OCI-LY7 (cell line): ENCODE measurements around the gene PDE9A. TPM values are rescaled to one million over a fixed set of nuclear protein-coding genes. Genes with fewer than 3 reads are reported as not detected.

ENCODE experiments used
- BruUV-seq: library from RNA; stranded (reverse); fragments of 400-500 nt; replicated peaks from 2 replicates; lab custom pipeline; 2021; lab: Mats Ljungman, UMichigan
- CTCF ChIA-PET: fragments of 300-600 bp; sonication (Branson Sonifier 250); formaldehyde crosslinking; loops from one replicate; lab custom pipeline; 2022; ENCODE audit warnings: antibody characterized with exemption; ENCODE audit not compliant: unreplicated experiment; lab: Charles Lee
- POLR2A ChIA-PET: fragments of 300-600 bp; sonication (Branson Sonifier 250); formaldehyde crosslinking; loops from one replicate; lab custom pipeline; 2022; ENCODE audit warnings: antibody characterized with exemption; lab: Charles Lee
- DNase-seq: peaks from one replicate; pipeline ENCODE4 v3.0.0-alpha.2; 2015; ENCODE audit warnings: low spot score
- H2AFZ ChIP-seq: fragments of 200-600 bp; sonication (generic), shearing (Covaris generic); 2 replicates; pipeline ENCODE4 v1.6.1; 2014; ENCODE audit warnings: mild to moderate bottlenecking, antibody characterized with exemption, low read length, moderate library complexity
- H3K27ac ChIP-seq: fragments of 200-600 bp; sonication (generic); 2 replicates; pipeline ENCODE4 v1.5.1; 2014; ENCODE audit warnings: mixed run types, low read depth, mild to moderate bottlenecking, moderate library complexity, low read length, inconsistent platforms; ENCODE audit not compliant: poor library complexity, severe bottlenecking
- H3K36me3 ChIP-seq: fragments of 200-600 bp; sonication (generic); 2 replicates; pipeline ENCODE4 v1.6.1; 2014; ENCODE audit warnings: mild to moderate bottlenecking, antibody characterized with exemption, low read length, moderate library complexity, mixed read lengths; ENCODE audit not compliant: insufficient read depth
- H3K4me1 ChIP-seq: fragments of 200-600 bp; sonication (generic); 2 replicates; pipeline ENCODE4 v1.5.1; 2014; ENCODE audit warnings: mild to moderate bottlenecking, low read length; ENCODE audit not compliant: insufficient read depth, poor library complexity, severe bottlenecking
- H3K4me2 ChIP-seq: fragments of 200-600 bp; sonication (generic); 2 replicates; pipeline ENCODE4 v1.6.1; 2014; ENCODE audit warnings: mild to moderate bottlenecking, low read length
- H3K4me3 ChIP-seq: fragments of 200-600 bp; sonication (generic); 2 replicates; pipeline ENCODE4 v1.5.1; 2014; ENCODE audit warnings: mild to moderate bottlenecking, low read depth, low read length; ENCODE audit not compliant: poor library complexity, severe bottlenecking
- H3K79me2 ChIP-seq: fragments of 200-600 bp; sonication (generic); 2 replicates; pipeline ENCODE4 v1.6.1; 2016; ENCODE audit warnings: low read depth, mild to moderate bottlenecking, low read length, moderate library complexity, mixed read lengths; ENCODE audit not compliant: insufficient read depth
- H3K9me2 ChIP-seq: fragments of 200-600 bp; sonication (generic); 2 replicates; pipeline ENCODE4 v1.6.1; 2016; ENCODE audit warnings: mild to moderate bottlenecking, low read length, mixed read lengths; ENCODE audit not compliant: insufficient read depth
- H3K9me3 ChIP-seq: fragments of 200-600 bp; sonication (generic); 2 replicates; pipeline ENCODE4 v1.6.1; 2014; ENCODE audit warnings: mild to moderate bottlenecking, mixed run types, low read length, mixed read lengths
- H4K20me1 ChIP-seq: fragments of 200-600 bp; sonication (generic); 2 replicates; pipeline ENCODE4 v1.6.1; 2014; ENCODE audit warnings: mild to moderate bottlenecking, antibody characterized with exemption, low read length, moderate library complexity, mixed read lengths; ENCODE audit not compliant: insufficient read depth
- EZH2phosphoT487 ChIP-seq: fragments of 200-600 bp; sonication (generic); IDR thresholded peaks from 2 replicates; pipeline ENCODE4 v1.6.1; 2018; ENCODE audit warnings: low read depth, borderline replicate concordance, mild to moderate bottlenecking, mixed run types, antibody characterized with exemption, low read length, moderate library complexity, mixed read lengths
- intact Hi-C: fragments of 100-400 bp; cut with micrococcal nuclease; formaldehyde crosslinking; loops from one replicate; pipeline ENCODE4 v1.10.0; 2022; ENCODE audit not compliant: unreplicated experiment
- total RNA-seq, 2 experiments: library from RNA; depleted of rRNA in 1 of 2; stranded (reverse); fragments of >200 nt in 1 of 2; shearing (Covaris generic) in 1 of 2; gene quantifications; 2 replicates each; pipeline ENCODE4 v1.2.3, GENCODE V29; 2014 to 2022
- TF ChIP-seq, protein P1 (sequence below): fragments of 200-600 bp; sonication (generic); conservative IDR thresholded peaks from 2 replicates; pipeline ENCODE4 v1.5.1; 2014; ENCODE audit warnings: mild to moderate bottlenecking, antibody characterized with exemption, low read length, moderate library complexity, mixed read lengths

Gene PDE9A
- total RNA-seq, 2 experiments from 2014 or later = 11.4 to 22.4 TPM

DNA sequence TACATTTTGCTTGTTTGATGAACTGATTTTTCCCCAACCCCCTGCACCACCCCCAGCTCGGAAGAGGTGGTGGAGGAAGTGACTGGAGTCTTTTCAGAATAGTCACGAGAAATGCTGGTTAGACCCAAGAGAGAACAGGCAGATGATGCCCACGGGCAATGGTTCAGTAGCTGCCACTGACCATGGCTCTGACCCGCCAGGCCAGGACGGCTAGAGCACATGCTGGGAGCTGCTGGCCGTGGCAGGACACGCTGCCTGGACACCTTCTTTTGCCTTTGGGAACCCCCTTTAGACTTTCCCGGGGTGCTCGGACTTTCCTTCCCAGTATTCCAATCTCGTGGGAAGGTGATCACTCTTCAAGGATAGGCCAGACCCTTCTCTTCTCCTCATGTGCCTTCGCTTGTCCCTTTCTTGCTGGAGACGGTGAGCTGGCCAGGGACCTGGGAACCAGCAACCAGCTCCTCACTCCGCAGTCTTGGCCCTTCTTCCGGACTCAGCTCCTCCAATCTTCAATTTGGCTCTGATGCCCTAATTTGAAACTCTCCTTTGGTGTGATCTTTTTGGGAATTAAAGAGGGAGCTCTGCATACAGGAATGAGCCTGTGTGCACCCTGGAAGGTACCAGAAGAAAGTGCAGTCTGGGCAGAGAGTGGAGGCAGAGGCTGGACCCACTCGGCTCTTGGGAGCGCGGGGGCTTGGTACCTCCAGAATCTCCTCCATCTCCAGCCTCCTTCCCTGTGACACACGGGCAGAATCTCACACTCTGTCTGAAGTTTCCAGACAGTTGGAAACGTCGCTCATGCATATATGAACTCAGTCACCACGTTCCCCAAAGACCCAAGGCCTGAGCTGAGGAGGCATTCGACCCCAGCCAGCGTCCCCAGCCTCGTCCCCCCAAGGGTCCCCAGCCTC is 4.0 kb upstream of the PDE9A start:
- Histone ChIP-seq H2AFZ (no peak overlapping the region), H3K4me3 (no peak overlapping the region), H3K9me3 (no peaks in the 10 kb centered on the region), H3K36me3 (no peaks in the 10 kb centered on the region), H3K4me1 (peaks cover 9% of the 10 kb centered on the region), H3K79me2 (no peaks in the 10 kb centered on the region), H3K4me2 (no peak overlapping the region), H4K20me1 (no peaks in the 10 kb centered on the region), H3K9me2 (no peaks in the 10 kb centered on the region), H3K27ac (no peak overlapping the region)
- POLR2A ChIA-PET = interaction anchor here (0.6 kb wide), 1 partner anchor 125 kb away, joined by 3 read pairs; no protein-coding TSS in a partner anchor
- CTCF ChIA-PET = no interaction called here
- no peak for TF ChIP-seq EZH2phosphoT487
- TF ChIP-seq, protein P1, sequence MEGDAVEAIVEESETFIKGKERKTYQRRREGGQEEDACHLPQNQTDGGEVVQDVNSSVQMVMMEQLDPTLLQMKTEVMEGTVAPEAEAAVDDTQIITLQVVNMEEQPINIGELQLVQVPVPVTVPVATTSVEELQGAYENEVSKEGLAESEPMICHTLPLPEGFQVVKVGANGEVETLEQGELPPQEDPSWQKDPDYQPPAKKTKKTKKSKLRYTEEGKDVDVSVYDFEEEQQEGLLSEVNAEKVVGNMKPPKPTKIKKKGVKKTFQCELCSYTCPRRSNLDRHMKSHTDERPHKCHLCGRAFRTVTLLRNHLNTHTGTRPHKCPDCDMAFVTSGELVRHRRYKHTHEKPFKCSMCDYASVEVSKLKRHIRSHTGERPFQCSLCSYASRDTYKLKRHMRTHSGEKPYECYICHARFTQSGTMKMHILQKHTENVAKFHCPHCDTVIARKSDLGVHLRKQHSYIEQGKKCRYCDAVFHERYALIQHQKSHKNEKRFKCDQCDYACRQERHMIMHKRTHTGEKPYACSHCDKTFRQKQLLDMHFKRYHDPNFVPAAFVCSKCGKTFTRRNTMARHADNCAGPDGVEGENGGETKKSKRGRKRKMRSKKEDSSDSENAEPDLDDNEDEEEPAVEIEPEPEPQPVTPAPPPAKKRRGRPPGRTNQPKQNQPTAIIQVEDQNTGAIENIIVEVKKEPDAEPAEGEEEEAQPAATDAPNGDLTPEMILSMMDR = no peak
- DNase-seq = no peak
- BruUV-seq = no TSS peak
- intact Hi-C loops = loop anchor here (10.0 kb wide), 3 partner anchors 115 to 1005 kb away; partner anchors contain the start of genes HSF2BP, PKNOX1 and RRP1B

DNA sequence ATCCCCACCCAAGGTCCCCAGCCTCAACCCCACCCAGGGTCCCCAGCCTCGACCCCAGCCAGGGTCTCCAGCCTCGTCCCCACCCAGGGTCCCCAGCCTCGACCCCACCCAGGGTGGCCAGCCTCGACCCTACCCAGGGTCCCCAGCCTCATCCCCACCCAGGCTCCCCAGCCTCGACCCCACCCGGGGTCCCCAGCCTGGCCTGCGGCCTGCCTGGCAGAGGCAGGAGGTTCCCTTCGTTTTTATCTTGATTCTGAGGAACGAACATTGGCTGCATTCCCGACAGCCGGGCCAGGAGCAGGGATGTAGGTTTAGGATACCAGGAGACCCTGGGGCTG is 3.4 kb upstream of the PDE9A start:
- no peak overlapping the region for H3K4me2 ChIP-seq
- BruUV-seq = no TSS peak
- no peak for DNase-seq
- H3K27ac ChIP-seq = no peak overlapping the region
- no peaks in the 10 kb centered on the region for H3K36me3 ChIP-seq
- H3K9me3 ChIP-seq = no peaks in the 10 kb centered on the region
- no peak overlapping the region for H3K4me3 ChIP-seq
- intact Hi-C loops = loop anchor here (10.0 kb wide), 3 partner anchors 115 to 1005 kb away; partner anchors contain the start of genes HSF2BP, PKNOX1 and RRP1B
- H2AFZ ChIP-seq = no peak overlapping the region
- TF ChIP-seq EZH2phosphoT487 = no peak
- TF ChIP-seq, protein P1 = no peak
- CTCF ChIA-PET = no interaction called here
- H3K9me2 ChIP-seq = no peaks in the 10 kb centered on the region
- H4K20me1 ChIP-seq = no peaks in the 10 kb centered on the region
- no peaks in the 10 kb centered on the region for H3K79me2 ChIP-seq
- POLR2A ChIA-PET = no interaction called here
- peaks cover 15% of the 10 kb centered on the region for H3K4me1 ChIP-seq
